Stimulated activated CD8-positive, alpha-beta memory T cell treated with anti-CD3 and anti-CD28 coated beads, Interleukin-7, amount 100 ng/mL, for 24 hours (primary cell): ENCODE results near the gene VGF.

Experiments
- DNase-seq: peaks from one replicate; pipeline ENCODE4 v3.0.0-alpha.2; 2020; ENCODE audit warnings: low read depth

The VGF gene

GRCh38 chr7:101165958-101166647 is 734 bp upstream of the VGF start:
- DNase-seq: no peak

- DNase-seq: no peak
These were observed 1.1 kb downstream of the VGF start for GRCh38 chr7:101164071-101164840.

GRCh38 chr7:101163279-101164070 is 1.9 kb downstream of the VGF start:
- DNase-seq: no peak

- no peak for DNase-seq
These were observed 2.7 kb downstream of the VGF start for GRCh38 chr7:101162551-101163278.

DNA sequence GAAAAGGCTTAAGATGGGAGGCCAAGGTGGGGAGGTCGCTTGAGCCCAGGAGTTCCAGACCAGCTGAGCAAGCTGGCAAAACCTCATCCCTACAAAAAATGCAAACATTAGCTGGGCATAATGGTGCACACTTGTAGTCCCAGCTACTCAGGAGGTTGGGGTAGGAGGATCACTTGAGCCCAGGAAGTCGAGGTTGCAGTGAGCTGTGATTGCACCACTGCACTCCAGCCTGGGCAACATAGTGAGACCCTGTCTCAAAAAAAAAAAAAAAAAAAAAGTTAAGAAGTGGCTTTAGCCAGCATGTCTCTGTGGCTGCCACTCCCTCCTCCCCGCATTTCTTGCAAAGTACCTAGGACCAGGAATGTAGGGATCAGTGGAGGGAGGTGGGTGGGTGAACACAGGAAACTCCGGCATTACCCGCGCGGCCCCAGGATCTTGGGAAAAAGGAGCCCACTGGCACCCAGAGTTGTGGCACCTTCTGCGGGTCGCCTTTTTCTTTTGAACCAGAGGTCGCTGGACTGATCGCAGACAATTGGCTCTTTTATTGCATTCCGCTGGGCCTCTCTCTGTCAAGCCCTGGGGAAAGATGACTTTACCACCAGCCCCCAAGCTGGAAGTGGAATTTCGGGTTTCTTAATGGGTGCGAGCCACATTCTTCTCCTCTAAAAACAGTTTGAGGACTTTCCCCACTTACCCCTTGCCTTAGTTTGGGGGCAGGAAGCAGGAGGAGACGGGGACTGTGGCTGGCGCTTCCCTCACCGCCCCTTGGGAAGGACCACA is 3.5 kb downstream of the VGF start:
- DNase-seq: no peak

GRCh38 chr7:101160910-101161309 is 4.5 kb downstream of the VGF start:
- DNase-seq: no peak

DNA sequence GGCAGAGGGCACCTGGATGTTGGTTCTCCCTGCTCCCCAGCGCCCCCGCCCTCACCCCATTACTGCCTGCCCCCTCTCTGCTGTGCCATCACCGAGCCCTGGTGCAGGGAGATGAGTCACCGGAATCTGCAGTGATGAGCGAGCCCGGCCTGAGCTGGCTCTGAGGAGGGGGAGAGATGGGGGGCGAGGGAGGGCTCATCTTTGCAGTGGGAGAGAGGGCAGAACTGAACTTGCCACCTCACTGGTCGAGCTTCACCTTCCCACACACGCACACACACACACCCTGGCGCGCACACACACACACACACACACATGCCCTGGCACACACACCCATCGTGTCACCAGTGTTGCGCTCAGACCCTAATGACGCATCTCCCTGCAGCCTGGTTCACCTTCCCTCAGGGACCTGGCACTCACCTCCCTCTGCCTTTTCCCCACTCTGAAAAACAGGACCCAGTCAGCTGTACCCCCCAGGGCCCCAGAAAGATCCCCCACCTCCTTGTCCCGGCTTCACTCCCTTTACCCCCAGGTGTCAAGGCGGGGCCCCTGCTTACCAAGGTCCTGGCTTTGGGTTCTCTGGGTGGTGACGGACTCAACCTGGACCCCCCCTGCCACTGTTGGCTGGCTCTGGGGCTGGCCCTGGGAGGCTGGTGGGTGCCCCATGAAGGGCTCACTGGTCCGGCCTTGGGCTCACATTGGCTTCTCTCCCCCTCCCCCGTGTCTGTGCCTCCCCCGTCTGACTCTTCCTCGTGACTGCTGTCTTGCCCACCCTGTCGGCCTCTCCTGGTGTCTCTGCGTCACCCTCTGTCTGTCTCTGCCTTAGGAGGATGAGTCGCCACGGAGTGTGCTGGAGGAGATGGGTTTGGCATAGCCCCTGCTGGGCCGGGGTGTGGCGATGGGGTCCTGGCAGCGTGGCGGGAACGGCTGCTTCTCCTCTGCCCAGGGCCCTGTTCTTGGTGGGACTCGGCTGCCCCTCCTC is 5.4 kb downstream of the VGF start:
- DNase-seq: no peak

DNA sequence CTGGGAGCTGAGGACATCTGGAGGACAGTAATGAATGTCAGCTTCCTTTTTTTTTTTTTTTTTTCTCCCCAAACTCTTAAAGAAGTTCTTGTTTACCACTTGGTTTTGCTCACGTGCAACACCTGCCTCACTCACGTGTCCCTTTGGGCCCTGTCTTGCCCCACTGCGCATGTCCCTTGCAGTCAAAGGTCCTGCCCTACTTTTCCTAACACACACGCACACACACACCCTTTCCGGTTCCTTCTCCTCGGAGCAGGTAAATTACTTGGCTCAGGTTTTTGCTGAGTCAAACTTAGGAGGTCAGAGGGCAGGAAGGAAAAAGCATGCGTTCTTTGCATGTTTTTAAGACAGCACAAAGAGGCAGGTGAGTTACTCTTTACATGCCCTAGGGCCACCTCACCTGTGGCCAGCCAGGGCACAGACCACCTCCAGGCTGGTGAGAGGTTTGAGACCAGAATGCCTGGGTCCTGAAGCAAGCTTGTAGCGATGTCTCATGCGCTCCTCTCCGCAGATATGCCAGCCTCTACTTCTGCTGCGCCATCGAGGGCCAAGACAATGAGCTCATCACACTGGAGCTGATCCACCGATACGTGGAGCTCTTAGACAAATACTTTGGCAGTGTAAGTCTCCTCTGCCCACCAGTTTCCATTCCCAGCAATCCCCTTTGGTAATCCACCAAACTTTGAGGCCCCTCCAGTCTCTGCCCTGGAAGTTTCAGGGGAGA is 8.3 kb downstream of the VGF start:
- no peak for DNase-seq

DNA sequence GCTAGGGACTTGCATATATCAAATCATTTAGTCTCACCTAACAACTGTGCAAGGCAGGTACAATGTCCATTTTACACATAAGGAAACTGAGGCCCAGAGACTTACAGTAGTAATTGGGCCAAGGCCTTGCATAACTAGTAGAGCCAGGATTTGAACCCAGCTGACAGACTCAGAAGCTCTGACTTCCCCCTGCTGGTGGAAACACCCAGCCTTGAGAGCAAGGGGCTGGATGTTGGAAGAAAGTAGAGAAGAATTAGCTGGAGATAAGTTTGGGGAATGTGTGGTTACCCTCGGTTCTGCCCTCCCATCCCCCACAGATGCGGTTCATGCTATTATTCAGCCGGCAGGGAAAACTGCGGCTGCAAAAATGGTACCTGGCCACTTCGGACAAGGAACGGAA is 9.1 kb downstream of the VGF start:
- no peak for DNase-seq

GRCh38 chr7:101155303-101155702 is 10.1 kb downstream of the VGF start:
- DNase-seq: no peak

- no peak for DNase-seq
These were observed 10.7 kb downstream of the VGF start for GRCh38 chr7:101154693-101155102.

DNA sequence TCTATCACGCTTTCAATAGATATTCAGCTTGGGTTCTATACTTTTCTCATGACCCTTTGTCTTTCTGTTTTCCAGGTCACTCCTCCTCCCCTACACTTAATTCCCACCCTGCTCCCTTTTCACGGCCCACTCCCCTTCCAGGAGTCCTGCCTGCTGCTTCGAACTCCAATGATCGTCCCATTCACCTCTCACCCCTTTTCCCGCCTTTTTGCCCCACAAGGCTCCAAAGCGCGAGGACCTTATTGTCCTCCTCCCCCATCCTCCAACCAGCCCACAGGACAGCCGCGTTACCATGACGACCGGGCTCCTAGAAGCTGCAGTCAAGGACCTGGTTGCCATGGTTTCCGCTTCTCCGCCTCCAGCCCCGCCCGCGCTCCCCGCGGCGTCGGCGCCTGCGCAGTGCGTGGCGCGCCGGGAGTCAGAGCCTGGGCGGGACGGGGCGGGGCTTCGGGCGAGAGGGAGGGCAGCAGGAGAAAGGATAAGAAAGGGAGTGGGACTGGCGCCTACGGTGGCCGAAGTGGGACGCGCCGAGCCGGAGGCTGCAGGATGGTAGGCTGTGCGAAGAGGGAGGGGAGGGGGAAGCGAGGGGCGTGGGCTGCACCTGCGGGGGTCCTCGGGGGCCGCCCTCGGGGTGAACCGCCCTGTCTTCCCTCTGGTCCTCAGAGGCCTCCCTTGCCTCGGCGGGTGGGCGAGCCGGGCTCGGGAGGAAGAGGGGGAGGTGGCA is 11.2 kb downstream of the VGF start, which contains the start of gene AP1S1:
Gene AP1S1 (plus strand): TSS at position 508 of the 724 bp plus-strand sequence. CDS start 39 bp downstream, at position 547.
- peak; percentile 84 for DNase-seq

DNA sequence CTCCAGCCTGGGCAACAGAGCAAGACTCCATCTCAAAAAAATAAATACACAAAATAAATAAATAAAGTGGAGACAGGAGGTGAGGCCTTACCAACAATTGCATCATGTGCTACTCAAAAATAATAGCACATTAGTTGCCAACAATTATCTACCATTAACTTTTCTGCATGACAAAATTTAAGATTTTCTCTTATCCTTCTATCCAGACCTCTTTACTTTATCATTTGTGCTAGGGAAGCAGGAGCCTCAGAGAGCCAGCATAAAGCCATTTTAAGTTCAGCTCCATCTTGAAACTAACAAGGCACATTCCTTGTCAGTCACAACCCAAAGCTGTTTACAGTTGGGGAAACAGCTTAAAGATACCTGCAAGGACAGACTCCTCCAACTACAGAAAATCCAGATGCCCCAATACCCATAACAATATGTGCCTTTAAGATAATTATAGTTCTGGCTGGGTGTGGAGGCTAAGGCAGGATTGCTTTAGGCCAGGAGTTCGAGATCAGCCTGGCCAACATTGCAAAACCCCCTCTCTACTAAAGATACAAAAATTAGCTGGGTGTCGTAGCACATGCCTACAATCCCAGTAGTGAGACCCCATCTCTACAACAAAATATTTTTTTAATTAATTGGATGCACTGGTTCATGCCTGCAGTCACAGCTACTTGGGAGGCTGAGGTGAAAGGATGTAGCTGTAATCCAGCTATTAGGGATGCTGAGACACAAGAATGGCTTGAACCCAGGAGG is 13.3 kb downstream of the VGF start:
- no peak for DNase-seq

DNA sequence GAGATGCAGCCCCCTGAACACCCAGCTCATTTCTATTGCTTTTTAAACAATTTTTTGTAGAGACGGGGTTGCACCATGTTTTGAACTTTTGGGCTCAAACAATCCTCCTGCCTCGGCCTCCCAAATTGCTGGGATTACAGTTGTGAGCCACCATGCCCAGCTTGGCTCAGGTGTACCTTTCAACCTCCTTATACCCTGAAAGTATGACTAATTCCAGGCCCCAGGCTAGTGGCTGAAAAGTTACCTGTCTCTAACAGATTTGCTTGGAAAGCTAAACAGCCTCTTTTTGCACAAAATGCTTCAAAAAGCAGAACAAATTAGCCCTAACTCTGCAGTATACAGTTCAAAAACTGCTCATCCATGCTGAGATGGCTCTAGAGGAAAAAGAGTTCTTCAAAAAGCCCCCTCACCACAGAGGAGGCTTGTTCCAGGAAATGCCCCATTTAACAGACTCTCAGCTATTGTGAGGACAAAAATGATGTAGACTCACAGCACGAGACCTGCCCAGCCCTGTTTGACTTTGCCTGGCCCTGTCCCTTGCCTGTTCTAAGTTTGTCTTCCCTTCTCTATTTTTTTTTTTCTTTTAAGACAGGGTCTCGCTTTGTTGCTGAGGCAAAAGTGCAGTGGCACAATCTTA is 24.5 kb downstream of the VGF start:
- no peak for DNase-seq

DNA sequence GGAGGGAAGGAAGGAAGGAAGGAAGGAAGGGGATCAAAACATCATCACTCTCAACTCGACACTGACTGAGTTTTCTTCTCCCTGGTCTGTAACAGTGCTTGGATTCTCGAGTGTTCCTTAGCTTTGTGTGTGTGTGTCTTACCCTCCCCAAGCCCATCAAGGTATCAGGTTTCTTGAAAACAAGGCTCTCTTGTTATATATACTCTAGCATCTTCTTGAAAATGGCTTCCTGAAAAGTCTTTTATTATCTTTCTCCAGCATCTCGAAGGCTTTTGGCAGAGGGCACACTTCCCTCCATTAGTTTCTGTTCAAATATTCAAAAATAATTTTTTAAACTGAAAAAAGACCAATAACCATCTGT is 25.1 kb downstream of the VGF start:
- no peak for DNase-seq

DNA sequence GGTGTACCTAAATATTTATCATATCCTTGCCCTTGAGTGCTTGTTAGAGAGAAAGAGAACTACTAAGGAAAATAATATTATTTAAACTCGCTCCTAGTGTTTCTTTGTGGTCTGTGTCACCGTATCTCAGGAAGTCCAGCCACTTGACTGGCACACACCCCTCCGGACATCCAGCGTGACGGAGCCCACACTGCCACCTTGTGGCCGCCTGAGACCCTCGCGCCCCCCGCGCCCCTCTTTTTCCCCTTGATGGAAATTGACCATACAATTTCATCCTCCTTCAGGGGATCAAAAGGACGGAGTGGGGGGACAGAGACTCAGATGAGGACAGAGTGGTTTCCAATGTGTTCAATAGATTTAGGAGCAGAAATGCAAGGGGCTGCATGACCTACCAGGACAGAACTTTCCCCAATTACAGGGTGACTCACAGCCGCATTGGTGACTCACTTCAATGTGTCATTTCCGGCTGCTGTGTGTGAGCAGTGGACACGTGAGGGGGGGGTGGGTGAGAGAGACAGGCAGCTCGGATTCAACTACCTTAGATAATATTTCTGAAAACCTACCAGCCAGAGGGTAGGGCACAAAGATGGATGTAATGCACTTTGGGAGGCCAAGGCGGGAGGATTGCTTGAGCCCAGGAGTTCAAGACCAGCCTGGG is 27.0 kb downstream of the VGF start:
- peak; percentile 78 for DNase-seq

- no peak for DNase-seq
These were observed 27.6 kb downstream of the VGF start for GRCh38 chr7:101137651-101138212.
